ENCODE results near the gene IRF2BPL.

- TF ChIP-seq CTCF (IDR thresholded peaks at IDR 0.05) (no peak), EZH2 (IDR thresholded peaks at IDR 0.05) (no peak)
These were observed 42.3 kb downstream of the IRF2BPL start for GRCh38 chr14:76986231-76986565.
